GM19328 (cell line): ENCODE measurements around the gene CASP3.
"Not testable (repeated sequence)": the region's sequence is repeated elsewhere in the genome, so short reads cannot be mapped to it uniquely, and the experiment has no call there.

ENCODE experiments used
- ATAC-seq: cut with Tn5 transposase; IDR thresholded peaks from one replicate; pipeline ENCODE4 v1.9.1; 2021; ENCODE audit warnings: mild to moderate bottlenecking, moderate library complexity; ENCODE audit not compliant: unreplicated experiment

The CASP3 gene

GRCh38 chr4:184636144-184636543, 13.1 kb downstream of the CASP3 start:
- no peak for ATAC-seq

- ATAC-seq: no peak
These were observed 13.9 kb downstream of the CASP3 start for GRCh38 chr4:184635381-184635780.

GRCh38 chr4:184632842-184633241, 16.4 kb downstream of the CASP3 start:
- no peak for ATAC-seq

GRCh38 chr4:184628103-184628502, 21.1 kb downstream of the CASP3 start:
- no peak for ATAC-seq

GRCh38 chr4:184625783-184626596, 23.3 kb downstream of the CASP3 start:
- ATAC-seq: not testable (repeated sequence)

GRCh38 chr4:184624972-184625554, 24.2 kb downstream of the CASP3 start:
- no peak for ATAC-seq

GRCh38 chr4:184624504-184624903, 24.7 kb downstream of the CASP3 start:
- ATAC-seq: not testable (repeated sequence)

- ATAC-seq: no peak
These were observed 27.7 kb downstream of the CASP3 start for GRCh38 chr4:184621518-184621917.

GRCh38 chr4:184620212-184620867, 28.9 kb downstream of the CASP3 start:
- ATAC-seq: no peak

- ATAC-seq: no peak
These were observed 31.5 kb downstream of the CASP3 start for GRCh38 chr4:184617600-184618196.

GRCh38 chr4:184616633-184617551, 32.4 kb downstream of the CASP3 start:
- ATAC-seq: peak; percentile 89

GRCh38 chr4:184616168-184616567, 33.1 kb downstream of the CASP3 start:
- not testable (repeated sequence) for ATAC-seq

- ATAC-seq: no peak
These were observed 34.7 kb downstream of the CASP3 start for GRCh38 chr4:184614509-184614908.

GRCh38 chr4:184613405-184613804, 35.8 kb downstream of the CASP3 start:
- ATAC-seq: no peak

- no peak for ATAC-seq
These were observed 37.2 kb downstream of the CASP3 start for GRCh38 chr4:184612074-184612473.

GRCh38 chr4:184607429-184607828, 41.8 kb downstream of the CASP3 start:
- not testable (repeated sequence) for ATAC-seq

GRCh38 chr4:184602857-184603256, 46.4 kb downstream of the CASP3 start:
- not testable (repeated sequence) for ATAC-seq

- not testable (repeated sequence) for ATAC-seq
These were observed 48.3 kb downstream of the CASP3 start for GRCh38 chr4:184600982-184601381.

- no peak for ATAC-seq
These were observed 49.6 kb downstream of the CASP3 start for GRCh38 chr4:184599492-184600135.
